AML-193 (cell line): Measurements from ENCODE around the gene SMIM44.
A peak's percentile ranks its signal among the peaks of the same experiment; 100 is the strongest.

ENCODE experiments used
- DNase-seq, 2 experiments: peaks; one replicate each; lab custom pipeline; 2025; lab: John Stamatoyannopoulos, UW

SMIM44 gene

GRCh38 chr19:3500429-3501101 is 17.3 kb upstream of the SMIM44 start, which contains the start of gene DOHH:
Gene DOHH (minus strand): TSS chr19:3500674. CDS start chr19:3496814, 3,860 bp downstream.
- DNase-seq = peak; percentile 93 to 94

GRCh38 chr19:3499738-3500428 is 16.6 kb upstream of the SMIM44 start:
- DNase-seq = no peak

GRCh38 chr19:3497757-3498520 is 14.7 kb upstream of the SMIM44 start:
- DNase-seq = no peak

- DNase-seq = no peak
Measured at GRCh38 chr19:3496392-3497273, 13.4 kb upstream of the SMIM44 start.

GRCh38 chr19:3494559-3494958 is 11.3 kb upstream of the SMIM44 start:
- no peak for DNase-seq

GRCh38 chr19:3494051-3494450 is 10.8 kb upstream of the SMIM44 start:
- DNase-seq = no peak

GRCh38 chr19:3493651-3494050 is 10.4 kb upstream of the SMIM44 start:
- DNase-seq = no peak

GRCh38 chr19:3492919-3493318 is 9.7 kb upstream of the SMIM44 start:
- no peak for DNase-seq

- DNase-seq = no peak
Measured at GRCh38 chr19:3492131-3492839, 9.0 kb upstream of the SMIM44 start.

GRCh38 chr19:3491396-3492119 is 8.3 kb upstream of the SMIM44 start:
- DNase-seq = no peak

- no peak for DNase-seq
Measured at GRCh38 chr19:3482507-3483225, 575 bp downstream of the SMIM44 start.

- DNase-seq = no peak
Measured at GRCh38 chr19:3481241-3482090, 1.8 kb downstream of the SMIM44 start.

- no peak for DNase-seq
Measured at GRCh38 chr19:3480383-3481091, 2.7 kb downstream of the SMIM44 start, which contains the start of gene SMIM24. Gene SMIM24 (minus strand): TSS chr19:3480525. CDS start chr19:3480463, 62 bp downstream.

- DNase-seq = no peak
Measured at GRCh38 chr19:3479834-3480215, 3.4 kb downstream of the SMIM44 start.

GRCh38 chr19:3479177-3479833 is 3.9 kb downstream of the SMIM44 start:
- peak; percentile 67 to 71 for DNase-seq

- peak; percentile 27 to 42 for DNase-seq
Measured at GRCh38 chr19:3478409-3479176, 4.6 kb downstream of the SMIM44 start.

GRCh38 chr19:3477951-3478350 is 5.3 kb downstream of the SMIM44 start:
- no peak for DNase-seq
